GM23338 (cell line): ENCODE measurements around the gene THOP1.

ENCODE experiments used
- CTCF ChIP-seq, 2 experiments: fragments of 200-600 bp in 1 of 2; sonication (generic) in 1 of 2; conservative IDR thresholded peaks; 2 replicates each; pipeline versions ENCODE4 v1.5.1 to v1.6.1; 2016 to 2017; ENCODE audit warnings: antibody characterized with exemption in 2 of 2, low read depth in 2 of 2, mild to moderate bottlenecking in 2 of 2, moderate library complexity in 1 of 2
- ETS1 ChIP-seq: IDR thresholded peaks from 2 replicates; pipeline ENCODE4 v1.6.1; 2016; ENCODE audit warnings: antibody characterized with exemption
- EZH2 ChIP-seq: fragments of 200-600 bp; sonication (generic); IDR thresholded peaks from one replicate; pipeline ENCODE4 v1.8.0; 2017; ENCODE audit warnings: antibody characterized with exemption, mild to moderate bottlenecking, low read depth; ENCODE audit not compliant: unreplicated experiment
- EZH2phosphoT487 ChIP-seq: fragments of 200-600 bp; sonication (generic); IDR thresholded peaks from one replicate; pipeline ENCODE4 v1.8.1; 2018; ENCODE audit warnings: antibody characterized with exemption; ENCODE audit not compliant: unreplicated experiment
- POLR2AphosphoS5 ChIP-seq: IDR thresholded peaks from 2 replicates; pipeline ENCODE4 v1.6.1; 2016; ENCODE audit warnings: antibody characterized with exemption, low read depth
- ZNF114 ChIP-seq: fragments of 250-450 bp; sonication (Bioruptor Pico); IDR thresholded peaks from 2 replicates; pipeline ENCODE4 v1.5.0; 2020; ENCODE audit warnings: mild to moderate bottlenecking, moderate library complexity
- TF ChIP-seq, protein P1 (sequence below): IDR thresholded peaks from one replicate; pipeline ENCODE4 v1.6.1; 2018; ENCODE audit warnings: antibody characterized with exemption; ENCODE audit not compliant: unreplicated experiment

GRCh38 chr19:2777952-2778683 lies 7.2 kb upstream of the THOP1 start:
- TF ChIP-seq ZNF114 (CRISPR knock-in tag) (no peak), CTCF (conservative IDR thresholded peaks at IDR 0.05; ENCODE audit: low read depth in 2 of 2) (no peak), ETS1 (no peak), POLR2AphosphoS5 (no peak), EZH2phosphoT487 (no peak), EZH2 (no peak)
- TF ChIP-seq, protein P1, sequence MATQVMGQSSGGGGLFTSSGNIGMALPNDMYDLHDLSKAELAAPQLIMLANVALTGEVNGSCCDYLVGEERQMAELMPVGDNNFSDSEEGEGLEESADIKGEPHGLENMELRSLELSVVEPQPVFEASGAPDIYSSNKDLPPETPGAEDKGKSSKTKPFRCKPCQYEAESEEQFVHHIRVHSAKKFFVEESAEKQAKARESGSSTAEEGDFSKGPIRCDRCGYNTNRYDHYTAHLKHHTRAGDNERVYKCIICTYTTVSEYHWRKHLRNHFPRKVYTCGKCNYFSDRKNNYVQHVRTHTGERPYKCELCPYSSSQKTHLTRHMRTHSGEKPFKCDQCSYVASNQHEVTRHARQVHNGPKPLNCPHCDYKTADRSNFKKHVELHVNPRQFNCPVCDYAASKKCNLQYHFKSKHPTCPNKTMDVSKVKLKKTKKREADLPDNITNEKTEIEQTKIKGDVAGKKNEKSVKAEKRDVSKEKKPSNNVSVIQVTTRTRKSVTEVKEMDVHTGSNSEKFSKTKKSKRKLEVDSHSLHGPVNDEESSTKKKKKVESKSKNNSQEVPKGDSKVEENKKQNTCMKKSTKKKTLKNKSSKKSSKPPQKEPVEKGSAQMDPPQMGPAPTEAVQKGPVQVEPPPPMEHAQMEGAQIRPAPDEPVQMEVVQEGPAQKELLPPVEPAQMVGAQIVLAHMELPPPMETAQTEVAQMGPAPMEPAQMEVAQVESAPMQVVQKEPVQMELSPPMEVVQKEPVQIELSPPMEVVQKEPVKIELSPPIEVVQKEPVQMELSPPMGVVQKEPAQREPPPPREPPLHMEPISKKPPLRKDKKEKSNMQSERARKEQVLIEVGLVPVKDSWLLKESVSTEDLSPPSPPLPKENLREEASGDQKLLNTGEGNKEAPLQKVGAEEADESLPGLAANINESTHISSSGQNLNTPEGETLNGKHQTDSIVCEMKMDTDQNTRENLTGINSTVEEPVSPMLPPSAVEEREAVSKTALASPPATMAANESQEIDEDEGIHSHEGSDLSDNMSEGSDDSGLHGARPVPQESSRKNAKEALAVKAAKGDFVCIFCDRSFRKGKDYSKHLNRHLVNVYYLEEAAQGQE, result no peak
